Posterior vena cava (tissue), 2 donors: ENCODE results near the gene THADA. TPM values are rescaled to one million over a fixed set of nuclear protein-coding genes. Genes with fewer than 3 reads are reported as not detected.

Experiments used
- DNase-seq: peaks from one replicate; pipeline ENCODE4 v3.0.0-alpha.2; 2020; ENCODE audit warnings: low spot score
- intact Hi-C, 2 donors: fragments of 100-400 bp; cut with DNase I; formaldehyde crosslinking; loops; one replicate each; pipeline versions ENCODE4 v1.14.1 to v1.14.2; 2022 to 2023
- total RNA-seq, 2 donors: library from RNA; stranded (reverse); fragmentation: NEBNext Ultra II Directional; extraction: Animal tissue kit (Norgen Biotek cat#: 25700); gene quantifications; one replicate each; pipeline ENCODE4 v1.2.1, GENCODE V29; 2021
- donor health status: DM: yes; HTN: yes; CAD: no.
- donor health status: DM: yes; HTN: yes; CAD: no.

THADA gene
- total RNA-seq, 2 donors from 2014 or later = 29.9 to 30.7 TPM

GRCh38 chr2:43519643-43520221 lies 76.1 kb downstream of the THADA start:
- DNase-seq = no peak
- intact Hi-C loops = no loop called here

- intact Hi-C loops = no loop called here
- no peak for DNase-seq
Measured at GRCh38 chr2:43518718-43519117, 77.1 kb downstream of the THADA start.

- intact Hi-C loops = no loop called here
- no peak for DNase-seq
Measured at GRCh38 chr2:43518181-43518580, 77.7 kb downstream of the THADA start.

GRCh38 chr2:43515807-43516497 lies 79.9 kb downstream of the THADA start:
- intact Hi-C loops = no loop called here
- DNase-seq = no peak

GRCh38 chr2:43515248-43515647 lies 80.6 kb downstream of the THADA start:
- DNase-seq = no peak
- intact Hi-C loops = no loop called here

GRCh38 chr2:43513796-43514195 lies 82.0 kb downstream of the THADA start:
- intact Hi-C loops = no loop called here
- DNase-seq = no peak

- intact Hi-C loops = no loop called here
- no peak for DNase-seq
Measured at GRCh38 chr2:43513216-43513615, 82.6 kb downstream of the THADA start.

- intact Hi-C loops = no loop called here
- no peak for DNase-seq
Measured at GRCh38 chr2:43511199-43511598, 84.6 kb downstream of the THADA start.

- intact Hi-C loops = no loop called here
- DNase-seq = no peak
Measured at GRCh38 chr2:43509886-43510285, 86.0 kb downstream of the THADA start.

GRCh38 chr2:43508209-43508608 lies 87.6 kb downstream of the THADA start:
- DNase-seq = no peak
- intact Hi-C loops = no loop called here

- DNase-seq = no peak
- intact Hi-C loops = no loop called here
Measured at GRCh38 chr2:43507137-43507536, 88.7 kb downstream of the THADA start.

- no peak for DNase-seq
- intact Hi-C loops = no loop called here
Measured at GRCh38 chr2:43495727-43496126, 100.1 kb downstream of the THADA start.

- intact Hi-C loops = no loop called here
- DNase-seq = no peak
Measured at GRCh38 chr2:43493954-43494353, 101.9 kb downstream of the THADA start.

- DNase-seq = no peak
- intact Hi-C loops = no loop called here
Measured at GRCh38 chr2:43491065-43491639, 104.7 kb downstream of the THADA start.

GRCh38 chr2:43490252-43490786 lies 105.5 kb downstream of the THADA start:
- intact Hi-C loops = no loop called here
- DNase-seq = no peak

- intact Hi-C loops = loop anchor here in 1 of 2 donors (10.0 kb wide), 2 partner anchors 464 to 514 kb away; no protein-coding TSS in a partner anchor
- DNase-seq = no peak
Measured at GRCh38 chr2:43488737-43489136, 107.1 kb downstream of the THADA start.

- intact Hi-C loops = loop anchor here in 1 of 2 donors (10.0 kb wide), 2 partner anchors 462 to 512 kb away; no protein-coding TSS in a partner anchor
- DNase-seq = no peak
Measured at GRCh38 chr2:43486603-43487002, 109.2 kb downstream of the THADA start.

GRCh38 chr2:43484323-43484930 lies 111.4 kb downstream of the THADA start:
- intact Hi-C loops = loop anchor here in 1 of 2 donors (5.0 to 10.0 kb wide), 4 partner anchors 252 to 657 kb away; no protein-coding TSS in a partner anchor
- no peak for DNase-seq

GRCh38 chr2:43482961-43483360 lies 112.9 kb downstream of the THADA start:
- intact Hi-C loops = loop anchor here in 1 of 2 donors (5.0 to 10.0 kb wide), 4 partner anchors 251 to 656 kb away; no protein-coding TSS in a partner anchor
- DNase-seq = no peak
